Esophagus muscularis mucosa (tissue), 4 donors: ENCODE results near the gene CHRM5. TPM values are rescaled to one million over a fixed set of nuclear protein-coding genes. Genes with fewer than 3 reads are reported as not detected.

Experiments
- DNase-seq: peaks from one replicate; pipeline ENCODE4 v3.0.0-alpha.2; 2017; ENCODE audit errors: extremely low spot score
- H3K27ac ChIP-seq, 4 donors: fragments of 200-600 bp; sonication (generic); replicated peaks in 1 of 4; 1 replicate in 3 of 4; 2 replicates in 1 of 4; pipeline ENCODE4 v1.5.1; 2016 to 2019; ENCODE audit warnings: mild to moderate bottlenecking in 1 of 4
- H3K27me3 ChIP-seq, 4 donors: fragments of 200-600 bp; sonication (generic); one replicate each; pipeline versions ENCODE4 v1.5.1 to v1.6.0; 2016 to 2019
- H3K36me3 ChIP-seq, 4 donors: fragments of 200-600 bp; sonication (generic); one replicate each; pipeline ENCODE4 v1.5.1; 2016 to 2019
- H3K4me1 ChIP-seq, 4 donors: fragments of 200-600 bp; sonication (generic); one replicate each; pipeline ENCODE4 v1.5.1; 2016 to 2019
- H3K4me3 ChIP-seq, 4 donors: fragments of 200-600 bp; sonication (generic); 1 replicate in 2 of 4; 2 replicates in 2 of 4; pipeline ENCODE4 v1.5.1; 2016 to 2019; ENCODE audit warnings: mild to moderate bottlenecking in 4 of 4, moderate library complexity in 1 of 4
- H3K9me3 ChIP-seq, 4 donors: fragments of 200-600 bp; sonication (generic); 1 replicate in 3 of 4; 2 replicates in 1 of 4; pipeline ENCODE4 v1.5.1; 2016 to 2019
- EP300 ChIP-seq: sonication (generic); formaldehyde crosslinking; IDR thresholded peaks from one replicate; pipeline ENCODE4 v1.6.1; 2017; ENCODE audit warnings: antibody characterized with exemption
- POLR2A ChIP-seq: fragments of 450-650 bp; IDR thresholded peaks from one replicate; pipeline ENCODE4 v1.6.1; 2017; ENCODE audit warnings: antibody characterized with exemption, moderate library complexity, mild to moderate bottlenecking, low read depth
- POLR2AphosphoS5 ChIP-seq, 2 donors: sonication (generic); formaldehyde crosslinking; IDR thresholded peaks; one replicate each; pipeline ENCODE4 v1.6.1; 2017; ENCODE audit warnings: antibody characterized with exemption in 2 of 2
- WGBS: methylation state at CpG from one replicate; pipeline ENCODE4 v1.1.5; 2018; 5-methylcytosine and 5-hydroxymethylcytosine counted together
- intact Hi-C: fragments of 100-400 bp; cut with DNase I; formaldehyde crosslinking; loops from one replicate; pipeline ENCODE4 v1.15.1; 2023
- total RNA-seq, 4 donors: library from RNA; depleted of rRNA; stranded (reverse); fragments of >200 nt; gene quantifications; one replicate each; pipeline versions ENCODE4 v1.1.0 to v1.2.1, GENCODE V29; 2016
- TF ChIP-seq, protein P1 (sequence below), 3 experiments: fragments of 200-600 bp in 2 of 3; fragments of 450-650 bp in 1 of 3; sonication (generic) in 2 of 3; IDR thresholded peaks; one replicate each; pipeline ENCODE4 v1.5.1; 2017 to 2019; ENCODE audit warnings: antibody characterized with exemption in 3 of 3, mild to moderate bottlenecking in 2 of 3, moderate library complexity in 1 of 3

The CHRM5 gene
- total RNA-seq, 4 donors from 2014 or later, result not detected

DNA sequence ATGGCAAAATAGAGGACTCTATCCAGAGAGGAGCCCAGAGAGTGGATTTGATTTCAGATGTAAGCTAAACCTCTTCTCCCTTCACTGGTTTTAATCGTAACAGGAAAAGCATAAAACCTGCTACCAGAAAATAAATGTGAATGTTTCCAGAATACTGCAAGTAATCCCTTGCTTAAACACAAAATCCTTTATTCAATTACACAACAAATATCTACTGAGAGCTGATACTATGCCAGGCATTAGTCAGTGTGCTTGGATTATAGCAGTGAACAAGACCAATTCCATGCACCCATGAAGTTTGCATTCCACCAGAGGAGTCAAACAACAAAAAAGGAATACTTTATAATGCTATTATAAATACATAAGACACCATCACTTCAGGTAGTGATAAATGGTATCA lies 55.6 kb downstream of the CHRM5 start:
- Histone ChIP-seq H3K4me3 (no peak overlapping the region), H3K27ac (no peak overlapping the region), H3K4me1 (no peaks in the 10 kb centered on the region), H3K9me3 (no peaks in the 10 kb centered on the region), H3K36me3 (no peaks in the 10 kb centered on the region), H3K27me3 (no peaks in the 10 kb centered on the region)
- 89% methylated on average over 1 of the region's 1 CpG for WGBS
- intact Hi-C loops, result no loop called here
- TF ChIP-seq, protein P1, sequence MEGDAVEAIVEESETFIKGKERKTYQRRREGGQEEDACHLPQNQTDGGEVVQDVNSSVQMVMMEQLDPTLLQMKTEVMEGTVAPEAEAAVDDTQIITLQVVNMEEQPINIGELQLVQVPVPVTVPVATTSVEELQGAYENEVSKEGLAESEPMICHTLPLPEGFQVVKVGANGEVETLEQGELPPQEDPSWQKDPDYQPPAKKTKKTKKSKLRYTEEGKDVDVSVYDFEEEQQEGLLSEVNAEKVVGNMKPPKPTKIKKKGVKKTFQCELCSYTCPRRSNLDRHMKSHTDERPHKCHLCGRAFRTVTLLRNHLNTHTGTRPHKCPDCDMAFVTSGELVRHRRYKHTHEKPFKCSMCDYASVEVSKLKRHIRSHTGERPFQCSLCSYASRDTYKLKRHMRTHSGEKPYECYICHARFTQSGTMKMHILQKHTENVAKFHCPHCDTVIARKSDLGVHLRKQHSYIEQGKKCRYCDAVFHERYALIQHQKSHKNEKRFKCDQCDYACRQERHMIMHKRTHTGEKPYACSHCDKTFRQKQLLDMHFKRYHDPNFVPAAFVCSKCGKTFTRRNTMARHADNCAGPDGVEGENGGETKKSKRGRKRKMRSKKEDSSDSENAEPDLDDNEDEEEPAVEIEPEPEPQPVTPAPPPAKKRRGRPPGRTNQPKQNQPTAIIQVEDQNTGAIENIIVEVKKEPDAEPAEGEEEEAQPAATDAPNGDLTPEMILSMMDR (IDR thresholded peaks at IDR 0.05), result no peak
- TF ChIP-seq POLR2A, result no peak
- no peak for TF ChIP-seq POLR2AphosphoS5 (IDR thresholded peaks at IDR 0.05)
- TF ChIP-seq EP300, result no peak
- DNase-seq, result no peak

DNA sequence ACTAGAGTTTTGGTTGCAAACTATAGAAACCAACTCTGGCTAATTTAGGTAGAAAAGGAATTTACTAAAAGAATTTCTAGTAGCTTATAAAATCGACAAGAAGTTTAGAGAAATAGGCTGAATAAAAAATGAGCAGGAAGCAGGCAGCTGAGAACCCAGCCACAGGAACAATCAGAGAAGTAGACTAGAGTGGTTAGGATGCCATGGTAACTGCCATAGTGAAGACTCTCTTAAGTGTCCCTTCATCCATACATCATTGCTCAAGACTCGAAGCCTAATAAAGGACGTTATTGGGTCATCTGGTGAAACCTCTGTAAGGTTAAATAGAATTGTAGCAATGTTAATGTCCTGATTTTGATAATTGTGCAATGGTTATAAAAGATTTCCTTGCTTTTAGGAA lies 57.0 kb downstream of the CHRM5 start:
- DNase-seq, result no peak
- Histone ChIP-seq H3K27ac (no peak overlapping the region), H3K4me1 (no peaks in the 10 kb centered on the region), H3K4me3 (no peak overlapping the region), H3K36me3 (no peaks in the 10 kb centered on the region), H3K27me3 (no peaks in the 10 kb centered on the region), H3K9me3 (no peaks in the 10 kb centered on the region)
- TF ChIP-seq POLR2AphosphoS5 (IDR thresholded peaks at IDR 0.05), result no peak
- TF ChIP-seq, protein P1 (IDR thresholded peaks at IDR 0.05), result no peak
- intact Hi-C loops, result no loop called here
- 84% methylated on average over 3 of the region's 3 CpGs for WGBS

DNA sequence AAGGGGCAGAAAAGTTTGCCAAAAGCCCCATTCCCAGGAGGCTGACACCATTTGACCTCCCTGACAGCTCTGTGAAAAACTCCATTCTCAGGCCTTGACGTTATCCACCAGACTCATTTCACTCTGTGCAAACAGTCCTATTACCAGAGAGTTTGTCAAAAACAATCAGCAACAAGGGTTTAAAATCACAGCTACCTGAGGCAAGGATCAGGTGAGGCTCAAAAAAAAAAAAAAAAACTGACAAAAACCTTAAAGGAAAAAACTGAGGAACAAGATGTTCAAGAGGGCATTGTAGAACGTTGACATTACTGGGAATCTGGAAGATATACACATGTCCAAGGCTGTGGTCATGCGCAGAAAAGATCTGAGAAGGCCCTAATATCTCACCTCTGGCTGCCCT lies 59.3 kb downstream of the CHRM5 start:
- TF ChIP-seq POLR2A (no peak), POLR2AphosphoS5 (IDR thresholded peaks at IDR 0.05) (no peak), EP300 (no peak)
- TF ChIP-seq, protein P1 (IDR thresholded peaks at IDR 0.05), result no peak

DNA sequence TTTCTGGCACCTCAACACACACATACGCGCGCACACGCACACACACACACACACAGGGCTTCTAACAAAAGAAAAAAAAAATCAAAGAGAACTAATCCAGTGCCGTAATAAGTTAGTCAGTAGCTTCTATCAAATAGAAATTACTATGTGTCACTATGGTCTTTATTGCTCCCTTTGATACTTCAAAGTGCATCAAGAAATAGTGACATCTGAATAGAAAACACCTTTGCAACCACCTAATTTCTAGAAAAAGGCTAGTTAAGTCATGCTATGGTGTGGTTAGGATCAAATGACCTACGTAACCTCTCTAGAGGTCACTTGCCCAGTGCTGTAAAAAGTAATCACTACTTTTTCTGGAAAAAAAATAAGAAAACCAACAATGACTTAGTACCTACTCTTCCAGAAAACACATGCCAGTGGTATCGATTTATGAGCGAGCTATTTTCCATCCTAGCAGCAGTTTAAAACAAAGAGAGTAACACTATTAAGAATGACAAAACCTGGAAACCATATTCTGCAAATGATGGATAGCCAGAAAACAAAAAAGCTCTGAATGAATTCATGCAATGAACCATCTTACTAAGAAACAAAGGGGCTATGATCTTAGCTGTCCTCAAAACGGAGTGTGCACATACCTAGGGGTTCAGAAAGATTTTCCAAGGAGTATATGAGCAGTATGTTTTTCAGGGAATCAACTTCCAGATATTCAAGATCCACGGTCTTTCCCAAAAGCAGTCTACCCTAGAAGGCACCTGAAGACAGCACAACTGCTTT lies 63.9 kb downstream of the CHRM5 start:
- WGBS, result 88% methylated on average over 10 of the region's 10 CpGs
- intact Hi-C loops, result no loop called here
- TF ChIP-seq POLR2AphosphoS5 (IDR thresholded peaks at IDR 0.05), result no peak

More for the DNA sequence above, 59.3 kb downstream of the CHRM5 start:
- Histone ChIP-seq H3K4me1 (no peaks in the 10 kb centered on the region), H3K27me3 (no peaks in the 10 kb centered on the region), H3K27ac (no peak overlapping the region), H3K36me3 (no peaks in the 10 kb centered on the region), H3K4me3 (no peak overlapping the region), H3K9me3 (no peaks in the 10 kb centered on the region)
- 76% methylated on average over 3 of the region's 3 CpGs for WGBS
- intact Hi-C loops, result no loop called here
- no peak for DNase-seq

GRCh38 chr15:34038023-34038870 lies 70.0 kb downstream of the CHRM5 start:
- 1% methylated on average over 15 of the region's 70 CpGs for WGBS
- no peaks in the 10 kb centered on the region for H3K9me3 ChIP-seq
- TF ChIP-seq POLR2AphosphoS5 (IDR thresholded peaks at IDR 0.05) (peak; percentile 30 to 71), EP300 (no peak)
- no peaks in the 10 kb centered on the region for H3K27me3 ChIP-seq
- no peaks in the 10 kb centered on the region for H3K36me3 ChIP-seq
- peak overlapping the region; percentile 72 to 97 (median 82) for H3K4me3 ChIP-seq
- peak; percentile 93 for DNase-seq
- H3K27ac ChIP-seq, result peak overlapping the region; percentile 87 to 98 (median 92)
- peaks cover 0 to 25% (median 16%) of the 10 kb centered on the region in 4 donors for H3K4me1 ChIP-seq
- intact Hi-C loops, result no loop called here

More for the DNA sequence above, 63.9 kb downstream of the CHRM5 start:
- Histone ChIP-seq H3K4me1 (peaks cover 0 to 7% (median 0%) of the 10 kb centered on the region in 4 donors), H3K4me3 (no peak overlapping the region), H3K36me3 (no peaks in the 10 kb centered on the region), H3K9me3 (no peaks in the 10 kb centered on the region), H3K27me3 (no peaks in the 10 kb centered on the region), H3K27ac (no peak overlapping the region)
- no peak for DNase-seq
